A673 (cell line): ENCODE results near the gene CAGE1.
"Not testable (repeated sequence)": the region's sequence is repeated elsewhere in the genome, so short reads cannot be mapped to it uniquely, and the experiment has no call there.

Experiments used
- CTCF ChIP-seq: fragments of 300-800, 200-600 bp; sonication (generic); conservative IDR thresholded peaks from 2 replicates; pipeline ENCODE4 v1.5.1; 2017; ENCODE audit warnings: low read depth, mild to moderate bottlenecking, antibody characterized with exemption, low read length, moderate library complexity, mixed read lengths
- EZH2 ChIP-seq: fragments of 200-600 bp; sonication (generic); IDR thresholded peaks from 2 replicates; pipeline ENCODE4 v1.6.1; 2017; ENCODE audit warnings: borderline replicate concordance, low read depth, mild to moderate bottlenecking, mixed read lengths, antibody characterized with exemption, low read length; ENCODE audit not compliant: poor library complexity, severe bottlenecking

GRCh38 chr6:7350591-7350990, 39.0 kb downstream of the CAGE1 start:
- TF ChIP-seq CTCF, EZH2: not testable (repeated sequence)
